NCI-H2081 (cell line): Measurements from ENCODE around the gene FLT3LG.

Experiments
- DNase-seq, 2 experiments: peaks; one replicate each; lab custom pipeline; 2025; lab: John Stamatoyannopoulos, UW

The FLT3LG gene

DNA sequence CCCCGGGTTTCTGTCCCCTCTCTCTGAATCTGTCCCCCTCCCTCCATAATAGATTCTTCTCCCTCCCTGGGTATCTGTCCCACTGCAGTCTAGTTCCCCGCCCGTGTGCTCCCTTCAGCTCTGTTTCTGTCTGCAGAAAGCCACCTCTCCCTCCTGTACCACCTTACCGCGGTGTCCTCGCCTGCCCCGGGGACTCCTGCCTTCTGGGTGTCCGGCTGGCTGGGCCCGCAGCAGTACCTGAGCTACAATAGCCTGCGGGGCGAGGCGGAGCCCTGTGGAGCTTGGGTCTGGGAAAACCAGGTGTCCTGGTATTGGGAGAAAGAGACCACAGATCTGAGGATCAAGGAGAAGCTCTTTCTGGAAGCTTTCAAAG lies 39.7 kb downstream of the FLT3LG start:
- no peak for DNase-seq

GRCh38 chr19:49514151-49514550 lies 40.1 kb downstream of the FLT3LG start:
- DNase-seq, result no peak

- no peak for DNase-seq
Observed at GRCh38 chr19:49515767-49516166, 41.8 kb downstream of the FLT3LG start.

DNA sequence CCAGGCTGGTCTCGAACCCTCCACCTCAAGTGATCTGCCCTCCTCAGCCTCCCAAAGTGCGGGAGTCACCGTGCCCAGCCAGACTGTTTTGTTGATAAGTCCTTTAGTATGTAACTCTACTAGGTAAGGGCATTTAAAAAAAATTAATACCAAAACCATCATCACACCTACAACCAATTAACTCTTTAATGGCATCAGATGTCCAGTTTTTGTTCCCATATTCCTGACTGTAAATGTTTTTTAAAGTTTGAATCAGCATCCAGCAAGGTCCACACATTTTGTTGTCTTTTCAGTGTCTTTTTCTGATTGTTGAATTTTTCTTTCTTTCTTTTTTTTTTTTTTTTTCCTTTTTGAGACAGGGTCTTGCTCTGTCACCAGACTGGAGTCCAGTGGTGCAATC lies 44.0 kb downstream of the FLT3LG start:
- DNase-seq, result no peak

- DNase-seq, result no peak
Observed at GRCh38 chr19:49520705-49521319, 46.8 kb downstream of the FLT3LG start.

- no peak for DNase-seq
Observed at GRCh38 chr19:49524812-49525455, 50.9 kb downstream of the FLT3LG start.

GRCh38 chr19:49528211-49528771 lies 54.3 kb downstream of the FLT3LG start:
- DNase-seq, result no peak

GRCh38 chr19:49530708-49531107 lies 56.7 kb downstream of the FLT3LG start:
- no peak for DNase-seq

DNA sequence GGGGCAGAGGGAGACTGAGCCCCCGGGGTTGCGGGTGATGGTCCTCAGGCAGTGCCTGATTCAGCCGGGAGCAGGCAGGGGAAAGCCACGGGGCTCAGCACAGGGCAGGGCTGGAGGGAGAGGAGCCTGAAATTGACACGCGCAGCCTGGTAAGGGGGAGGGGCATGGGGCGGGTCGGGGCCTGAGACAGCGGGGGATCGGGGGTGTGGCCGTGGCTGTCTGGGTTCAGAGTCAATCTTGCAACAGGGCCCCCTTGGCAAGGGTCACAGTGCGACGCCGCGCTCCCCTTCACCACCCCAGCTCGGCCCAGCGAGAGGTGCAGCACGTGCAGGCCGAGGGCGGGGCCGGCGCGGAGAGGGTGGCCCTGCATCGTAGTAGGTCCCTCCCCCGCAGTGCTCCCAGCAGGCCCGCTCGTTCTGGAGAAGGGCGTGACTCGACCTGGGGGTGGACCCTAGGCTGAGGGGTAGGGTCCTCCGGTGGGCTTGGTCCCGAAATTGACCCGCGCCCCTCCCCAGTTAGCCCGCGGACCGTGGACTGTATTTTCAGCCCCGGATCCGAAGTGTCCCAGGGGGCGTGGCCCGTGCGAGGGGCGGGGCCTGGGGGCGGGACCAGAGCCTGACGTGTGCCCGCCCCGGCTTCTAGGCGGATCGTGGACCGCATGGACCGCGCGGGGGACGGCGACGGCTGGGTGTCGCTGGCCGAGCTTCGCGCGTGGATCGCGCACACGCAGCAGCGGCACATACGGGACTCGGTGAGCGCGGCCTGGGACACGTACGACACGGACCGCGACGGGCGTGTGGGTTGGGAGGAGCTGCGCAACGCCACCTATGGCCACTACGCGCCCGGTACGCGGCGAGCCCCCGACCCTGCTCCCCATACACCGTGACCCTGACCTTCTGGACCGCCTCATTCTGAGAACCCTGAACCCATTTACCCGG lies 59.8 kb downstream of the FLT3LG start:
- DNase-seq, result peak; percentile 54 to 60

GRCh38 chr19:49534632-49535385 lies 60.8 kb downstream of the FLT3LG start:
- DNase-seq, result no peak
